ENCODE measurements around the gene IL10RB.
"Not testable (repeated sequence)": the region's sequence is repeated elsewhere in the genome, so short reads cannot be mapped to it uniquely, and the experiment has no call there.

The IL10RB gene

DNA sequence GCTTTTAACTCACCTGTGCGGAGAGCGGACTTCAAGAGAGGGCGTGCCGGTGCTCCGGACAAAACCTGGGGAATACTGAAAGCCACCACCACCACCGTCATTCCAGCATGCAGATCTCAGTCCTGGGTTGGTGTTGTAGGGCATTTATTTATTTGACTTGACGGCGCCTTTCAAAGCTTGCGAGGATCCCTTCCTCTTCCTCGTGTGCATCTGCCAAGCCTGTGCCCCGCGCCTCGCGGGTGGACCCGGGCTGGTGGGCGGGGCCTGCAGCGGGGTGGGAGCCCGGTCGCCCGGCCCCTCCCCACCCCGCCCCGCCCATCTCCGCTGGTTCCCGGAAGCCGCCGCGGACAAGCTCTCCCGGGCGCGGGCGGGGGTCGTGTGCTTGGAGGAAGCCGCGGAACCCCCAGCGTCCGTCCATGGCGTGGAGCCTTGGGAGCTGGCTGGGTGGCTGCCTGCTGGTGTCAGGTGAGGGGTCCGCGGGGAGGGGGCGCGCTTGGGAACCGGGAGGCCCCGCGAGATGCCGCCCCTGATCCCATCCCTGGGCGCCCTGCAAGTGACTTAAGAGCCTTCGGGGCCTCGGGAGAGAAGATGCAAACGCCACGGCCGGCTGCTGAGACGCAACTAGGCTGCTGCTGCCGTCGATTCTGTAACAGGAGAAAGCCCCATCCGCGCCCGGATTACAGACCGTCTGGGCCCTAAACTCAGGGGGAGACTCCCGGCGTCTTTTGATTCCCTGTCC, at the start of gene IL10RB:
Gene IL10RB, plus strand, starts transcription at position 318 of the 739 bp plus-strand sequence. Its CDS starts 99 bp downstream, at position 417.
- peak; percentile 54 to 71 for DNase-seq (ENCODE audit: low read depth in 2 of 2)

- DNase-seq (ENCODE audit: low read depth in 2 of 2) = no peak
Observed at GRCh38 chr21:33217138-33217520, 49.0 kb upstream of the IL10RB start.

DNA sequence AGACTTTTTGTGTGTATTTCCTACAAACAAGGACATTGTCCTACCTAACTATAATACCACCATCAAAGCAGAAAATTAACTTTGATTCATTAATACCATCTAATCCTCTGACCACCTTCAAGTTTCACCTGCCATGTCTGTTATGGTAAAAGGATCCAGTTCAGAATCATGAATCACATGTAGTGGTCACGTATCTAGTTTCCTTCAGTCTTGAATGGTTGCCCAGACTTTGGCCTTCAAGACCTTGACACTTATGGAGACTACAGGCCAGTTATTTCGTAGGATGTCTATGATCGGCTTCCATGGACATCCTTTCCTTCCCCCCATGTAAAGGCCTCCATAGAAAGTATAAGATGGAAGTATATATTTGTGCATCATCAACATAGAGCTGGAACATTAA, 46.9 kb upstream of the IL10RB start:
- no peak for DNase-seq (ENCODE audit: low read depth in 2 of 2)

DNA sequence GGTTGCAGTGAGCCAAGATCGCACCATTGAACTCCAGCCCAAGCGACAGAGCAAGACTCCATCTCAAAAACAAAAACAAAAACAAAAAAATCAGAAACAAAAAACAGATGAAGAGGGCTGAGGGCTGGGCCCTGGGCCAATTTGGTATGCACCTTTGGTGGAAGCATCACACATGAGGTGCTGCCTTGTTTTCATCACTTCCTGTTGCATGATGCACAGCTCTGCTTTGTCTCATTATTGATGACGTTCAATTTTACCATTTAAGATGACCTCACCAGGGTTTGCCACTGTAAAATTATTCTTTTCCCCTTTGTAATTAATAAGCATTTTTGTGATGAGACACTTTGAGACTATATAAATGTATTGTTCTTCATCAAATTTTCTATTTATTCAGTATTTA, 46.2 kb upstream of the IL10RB start:
- no peak for DNase-seq (ENCODE audit: low read depth in 2 of 2)

DNA sequence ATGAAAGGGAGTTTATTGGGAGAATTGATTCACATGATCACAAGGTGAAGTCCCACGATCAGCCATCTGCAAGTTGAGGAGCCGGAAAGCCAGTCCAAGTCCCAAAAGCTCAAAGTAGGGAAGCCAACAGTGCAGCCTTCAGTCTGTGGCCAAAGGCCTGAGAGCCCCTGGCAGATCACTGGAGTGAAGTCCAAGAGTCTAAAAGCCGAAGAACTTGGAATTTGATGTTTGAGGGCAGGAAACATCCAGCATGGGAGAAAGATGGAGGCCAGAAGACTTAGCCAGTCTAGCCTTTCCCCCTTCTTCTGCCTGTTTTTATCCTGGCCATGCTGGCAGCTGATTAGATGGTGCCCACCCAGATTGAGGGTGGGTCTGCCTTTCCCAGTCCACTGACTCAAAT, 40.8 kb upstream of the IL10RB start:
- DNase-seq (ENCODE audit: low read depth in 2 of 2) = not testable (repeated sequence)

DNA sequence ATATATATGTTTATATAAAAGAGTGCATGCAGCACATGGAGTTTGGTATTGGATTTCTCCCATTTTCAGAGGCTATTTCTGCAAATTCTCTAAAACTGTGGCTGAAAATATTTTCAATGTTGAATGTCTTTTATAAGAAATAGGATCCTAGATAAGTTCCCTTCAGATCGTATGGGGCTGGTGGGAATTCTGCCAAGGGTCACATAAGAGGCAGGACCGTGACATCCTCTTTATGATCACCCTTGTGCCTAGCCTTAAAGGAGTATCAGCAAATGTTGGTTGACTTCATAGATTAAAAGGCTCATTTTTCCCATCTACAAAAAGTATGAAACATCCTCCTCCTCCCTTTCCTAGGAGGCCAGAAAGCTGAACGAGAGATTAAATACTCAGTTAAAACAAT, 37.7 kb upstream of the IL10RB start:
- DNase-seq (ENCODE audit: low read depth in 2 of 2) = no peak

DNA sequence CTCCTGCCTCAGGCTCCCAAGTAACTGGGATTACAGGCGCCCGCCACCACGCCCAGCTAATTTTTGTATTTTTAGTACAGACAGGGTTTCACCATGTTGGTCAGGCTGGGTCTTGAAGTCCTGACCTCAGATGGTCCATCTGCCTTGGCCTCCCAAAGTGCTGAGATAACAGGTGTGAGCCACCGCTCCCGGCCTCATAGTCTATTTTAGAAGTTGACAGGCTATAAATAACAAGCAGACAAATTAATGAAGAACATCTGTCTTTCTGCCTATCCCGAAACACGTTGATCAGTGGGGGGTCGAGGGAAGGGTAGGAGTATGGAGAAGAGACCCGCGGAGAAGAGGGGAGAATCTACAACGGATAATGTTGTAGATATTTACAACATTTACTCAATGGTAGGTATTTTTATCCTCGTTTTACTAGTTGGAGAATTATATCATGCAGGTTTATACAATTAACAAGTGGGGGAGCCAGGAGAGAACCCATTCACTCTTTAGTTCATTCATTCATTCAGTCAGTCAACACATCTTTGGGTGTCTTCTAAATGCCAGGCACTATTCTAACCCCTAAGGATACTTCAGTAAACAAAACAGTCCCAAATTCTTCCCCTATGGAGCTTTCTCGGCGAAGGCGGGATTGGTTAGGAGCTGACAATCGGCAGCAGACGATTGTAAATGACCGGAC, 36.9 kb upstream of the IL10RB start:
- DNase-seq (ENCODE audit: low read depth in 2 of 2) = no peak

- DNase-seq (ENCODE audit: low read depth in 2 of 2) = peak; percentile 62 to 70
Observed at GRCh38 chr21:33229784-33230544, 36.2 kb upstream of the IL10RB start, which contains the start of gene IFNAR2. IFNAR2 (plus strand) TSS chr21:33229938; CDS start chr21:33241923, 11,985 bp downstream.

GRCh38 chr21:33230545-33231324, 35.4 kb upstream of the IL10RB start:
- DNase-seq (ENCODE audit: low read depth in 2 of 2) = peak in 1 of 2 donors; percentile 23

GRCh38 chr21:33231526-33231925, 34.6 kb upstream of the IL10RB start:
- peak in 1 of 2 donors; percentile 46 for DNase-seq (ENCODE audit: low read depth in 2 of 2)

- no peak for DNase-seq (ENCODE audit: low read depth in 2 of 2)
Observed at GRCh38 chr21:33232291-33233034, 33.7 kb upstream of the IL10RB start.

DNA sequence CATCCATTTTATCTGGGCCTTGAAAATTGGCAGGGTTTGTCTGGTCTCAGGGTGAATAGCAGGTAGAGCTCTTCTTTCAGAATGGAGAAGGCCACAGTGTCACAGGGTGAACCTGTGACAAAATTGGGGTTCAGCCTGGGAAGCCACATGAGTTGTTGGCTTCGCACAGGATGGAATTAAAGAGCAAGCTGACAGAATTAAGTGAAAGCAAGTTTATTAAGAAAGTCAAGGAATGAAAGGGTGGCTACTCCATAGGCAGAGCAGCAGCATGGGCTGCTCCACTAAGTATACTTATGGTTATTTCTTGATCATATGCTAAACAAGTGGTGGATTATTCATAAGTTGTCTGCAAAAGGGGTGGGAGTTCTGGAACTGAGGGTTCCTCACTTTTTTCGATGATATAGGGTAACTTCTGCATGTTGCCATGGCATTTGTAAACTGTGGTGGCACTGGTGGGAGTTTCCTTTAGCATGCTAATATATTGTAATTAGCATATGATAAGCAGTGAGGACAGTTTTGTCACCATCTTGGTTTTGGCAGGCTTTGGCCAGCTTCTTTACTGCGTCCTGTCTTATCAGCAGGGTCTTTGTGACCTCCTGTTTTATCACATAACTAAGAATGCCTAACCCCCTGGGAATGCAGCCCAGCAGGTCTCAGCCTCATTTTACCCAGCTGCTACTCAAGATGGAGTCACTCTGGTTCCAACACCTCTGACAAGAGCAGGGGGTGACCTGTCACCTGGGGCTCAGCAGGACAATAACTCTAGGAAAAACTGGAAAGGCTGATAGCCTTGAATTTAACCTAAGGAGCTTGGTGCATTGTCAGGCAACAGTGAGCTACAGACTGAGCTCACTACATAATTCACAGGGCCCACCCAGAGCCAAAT, 31.3 kb upstream of the IL10RB start:
- no peak for DNase-seq (ENCODE audit: low read depth in 2 of 2)

GRCh38 chr21:33236013-33236686, 30.0 kb upstream of the IL10RB start:
- DNase-seq (ENCODE audit: low read depth in 2 of 2) = no peak

DNA sequence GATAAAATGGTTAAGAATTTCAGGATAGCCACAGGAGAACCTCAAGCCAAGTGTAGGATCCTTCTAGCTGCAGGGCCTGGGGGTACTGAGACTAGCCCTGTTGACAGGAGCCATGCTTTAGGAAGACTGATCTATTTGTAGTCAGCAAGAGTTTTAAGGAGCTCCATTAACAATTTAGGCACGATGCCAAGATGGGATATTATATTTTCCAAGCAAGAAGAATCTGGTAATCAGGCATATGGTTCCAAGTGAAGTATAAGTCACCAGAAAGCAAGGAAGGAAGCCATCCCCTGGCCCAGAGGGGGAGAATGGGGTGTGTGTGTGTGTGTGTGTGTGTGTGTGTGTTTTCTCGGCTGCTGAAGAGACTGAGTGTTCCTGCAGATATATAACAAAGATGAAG, 29.4 kb upstream of the IL10RB start:
- DNase-seq (ENCODE audit: low read depth in 2 of 2) = no peak

GRCh38 chr21:33237486-33237885, 28.7 kb upstream of the IL10RB start:
- DNase-seq (ENCODE audit: low read depth in 2 of 2) = no peak

- DNase-seq (ENCODE audit: low read depth in 2 of 2) = no peak
Observed at GRCh38 chr21:33238146-33238545, 28.0 kb upstream of the IL10RB start.

GRCh38 chr21:33238565-33239255, 27.5 kb upstream of the IL10RB start:
- no peak for DNase-seq (ENCODE audit: low read depth in 2 of 2)

- not testable (repeated sequence) for DNase-seq (ENCODE audit: low read depth in 2 of 2)
Observed at GRCh38 chr21:33239559-33240127, 26.5 kb upstream of the IL10RB start.
